Panc1 (cell line): ENCODE results near the gene TNFAIP2.

Source experiments
- CTCF ChIP-seq: fragments of 450-650 bp; IDR thresholded peaks from 2 replicates; pipeline ENCODE4 v1.5.1; 2017; ENCODE audit warnings: mild to moderate bottlenecking
- POLR2AphosphoS5 ChIP-seq: IDR thresholded peaks from 2 replicates; pipeline ENCODE4 v1.6.1; 2012; ENCODE audit warnings: mild to moderate bottlenecking, low read depth, low read length, moderate library complexity

GRCh38 chr14:103107941-103108748 is 15.1 kb upstream of the TNFAIP2 start:
- TF ChIP-seq POLR2AphosphoS5 (no peak), CTCF (no peak)
